GM19238 (cell line): Measurements from ENCODE around the gene CACNB2.
"Not testable (repeated sequence)": the region's sequence is repeated elsewhere in the genome, so short reads cannot be mapped to it uniquely, and the experiment has no call there.

Experiments
- DNase-seq: peaks from one replicate; pipeline ENCODE4 v3.0.0; 2011; ENCODE audit warnings: low spot score; ENCODE audit not compliant: insufficient read length

CACNB2 gene

DNA sequence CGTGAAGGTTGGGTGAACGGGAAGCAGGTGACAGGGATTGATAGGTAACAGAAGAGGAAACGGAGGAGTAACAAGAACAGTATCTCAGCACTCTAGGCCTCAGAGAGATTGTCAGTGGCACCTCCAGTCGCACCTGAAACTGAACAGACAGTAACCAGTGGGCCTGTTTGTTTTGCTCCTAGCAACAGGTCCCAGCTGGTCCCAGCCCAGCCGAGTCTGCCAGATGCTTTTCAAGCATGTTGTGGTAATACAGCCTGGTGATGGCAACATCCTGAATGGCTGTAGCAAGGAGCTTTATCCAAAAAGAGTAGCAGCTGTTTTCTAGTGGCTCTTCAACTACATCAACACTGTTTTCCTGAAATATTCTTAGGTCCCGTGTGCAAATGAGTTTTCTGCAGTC lies 4.7 kb downstream of the CACNB2 start:
- no peak for DNase-seq

DNA sequence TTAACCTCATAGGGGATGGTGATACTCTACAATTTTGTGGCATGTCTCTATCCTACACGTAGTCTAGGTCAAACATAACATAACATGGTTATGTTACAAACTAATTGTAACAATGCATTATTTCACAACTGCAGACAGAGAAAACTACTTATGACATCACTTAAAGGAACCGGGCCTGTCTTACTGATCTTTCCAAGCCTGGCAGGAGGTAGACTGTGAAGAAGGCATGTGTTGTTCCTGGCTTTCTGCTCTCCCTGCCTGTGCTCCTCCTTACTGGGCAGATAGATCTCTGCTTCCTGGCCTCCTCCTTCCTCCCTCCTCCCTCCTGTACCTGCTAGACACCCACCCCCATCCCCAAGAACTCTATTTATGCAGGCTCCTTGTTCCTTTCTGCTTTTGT lies 5.4 kb downstream of the CACNB2 start:
- no peak for DNase-seq

GRCh38 chr10:18149196-18149800 lies 9.1 kb downstream of the CACNB2 start:
- no peak for DNase-seq

DNA sequence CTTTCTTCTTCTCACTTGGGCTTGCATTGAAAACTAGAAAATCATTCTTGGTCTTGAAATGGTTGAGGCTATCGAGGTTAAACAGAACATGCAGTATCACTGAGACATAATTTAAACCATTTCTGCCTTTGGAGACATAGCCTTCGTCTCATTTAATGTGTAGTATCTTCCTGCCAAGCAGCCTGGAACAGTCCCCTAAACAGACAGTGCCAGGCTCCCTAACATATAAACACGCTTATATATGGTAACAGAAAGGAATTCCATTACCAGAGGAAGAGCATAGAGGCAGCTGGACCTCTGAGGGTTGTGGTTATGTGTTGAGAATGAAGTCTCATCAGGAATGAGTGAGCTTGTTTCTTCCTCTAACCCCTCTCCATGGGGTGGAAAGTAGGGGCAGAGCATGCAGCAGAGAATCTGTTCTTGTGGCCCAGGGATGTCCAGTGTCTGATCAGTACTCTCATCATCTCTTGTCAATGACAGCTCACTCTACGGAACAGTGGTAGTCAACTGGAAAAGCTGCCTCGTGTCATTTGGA lies 11.2 kb downstream of the CACNB2 start:
- DNase-seq = no peak

DNA sequence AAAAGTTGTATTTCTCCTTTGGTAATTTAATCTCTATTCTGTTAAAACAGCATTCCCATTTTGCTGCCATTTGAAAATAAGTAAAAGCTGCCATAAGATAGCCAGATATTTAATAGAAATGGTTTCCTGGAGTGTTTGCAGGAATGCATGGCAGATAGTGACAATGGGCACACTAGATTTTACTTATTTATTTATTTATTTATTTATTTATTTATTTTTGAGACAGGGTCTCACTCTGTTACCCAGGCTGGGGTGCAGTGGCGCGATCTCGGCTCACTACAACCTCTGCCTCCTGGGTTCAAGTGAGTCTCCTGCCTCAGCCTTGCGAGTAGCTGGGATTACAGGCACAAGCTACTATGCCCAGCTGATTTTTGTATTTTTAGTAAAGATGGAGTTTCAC lies 13.2 kb downstream of the CACNB2 start:
- not testable (repeated sequence) for DNase-seq

- DNase-seq = no peak
Measured at GRCh38 chr10:18155321-18155720, 15.1 kb downstream of the CACNB2 start.

DNA sequence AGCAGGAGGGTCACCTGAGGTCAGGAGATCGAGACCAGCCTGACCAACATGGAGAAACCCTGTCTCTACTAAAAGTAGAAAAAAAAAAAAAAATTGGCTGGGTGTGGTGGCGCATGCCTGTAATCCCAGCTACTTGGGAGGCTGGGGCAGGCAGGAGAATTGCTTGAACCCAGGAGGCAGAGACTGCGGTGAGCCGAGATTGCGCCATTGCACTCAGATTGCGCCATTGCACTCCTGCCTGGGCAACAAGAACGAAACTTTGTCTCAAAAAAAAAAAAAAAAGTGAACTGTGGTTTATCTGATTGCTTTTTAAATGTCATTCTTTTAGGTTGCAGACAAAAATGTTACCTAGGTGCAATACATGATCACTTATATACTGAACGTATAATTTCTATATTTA lies 16.6 kb downstream of the CACNB2 start:
- DNase-seq = not testable (repeated sequence)

GRCh38 chr10:18157881-18158280 lies 17.7 kb downstream of the CACNB2 start:
- DNase-seq = no peak

DNA sequence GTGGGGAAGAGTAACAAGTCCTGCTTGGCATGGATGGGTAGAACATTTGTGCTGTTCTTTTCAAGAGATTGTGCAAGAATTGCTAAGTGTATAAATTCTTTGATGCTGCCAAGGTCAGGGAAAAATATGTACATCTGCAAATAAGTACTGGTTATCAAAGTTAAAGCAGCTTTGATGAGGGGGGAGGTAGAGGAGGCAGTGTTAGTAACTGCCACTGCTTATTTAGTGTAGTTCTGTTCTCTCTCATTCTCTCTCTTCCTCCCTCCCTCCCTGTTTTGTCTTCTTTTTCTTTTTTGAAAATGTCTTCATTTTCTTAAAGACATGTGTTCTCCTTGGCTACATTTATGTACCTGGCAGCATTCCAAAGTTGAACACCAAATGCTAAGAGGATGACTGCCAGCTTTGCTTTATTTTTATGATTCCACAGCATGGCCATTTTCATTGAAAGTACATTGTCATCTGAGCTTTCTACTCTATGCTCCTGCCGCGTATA lies 18.6 kb downstream of the CACNB2 start:
- no peak for DNase-seq

DNA sequence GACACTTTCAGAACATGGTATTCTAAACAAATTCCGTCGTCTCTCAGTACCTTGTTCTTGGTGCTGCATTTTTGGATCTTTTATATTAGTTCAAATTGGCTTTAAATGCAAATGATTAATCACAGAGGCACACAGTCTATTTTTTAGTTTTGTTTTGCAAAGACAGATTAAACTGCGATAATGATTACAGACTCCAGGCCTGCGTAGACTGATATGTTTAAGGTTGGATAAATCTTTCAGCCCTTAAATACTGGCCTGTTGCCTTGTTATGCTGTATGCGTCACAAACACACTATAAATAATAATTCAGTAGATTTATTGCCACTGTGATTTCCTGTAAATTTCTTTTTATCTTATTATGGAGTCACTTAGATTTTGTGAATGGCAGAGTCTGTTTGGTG lies 19.3 kb downstream of the CACNB2 start:
- DNase-seq = no peak

DNA sequence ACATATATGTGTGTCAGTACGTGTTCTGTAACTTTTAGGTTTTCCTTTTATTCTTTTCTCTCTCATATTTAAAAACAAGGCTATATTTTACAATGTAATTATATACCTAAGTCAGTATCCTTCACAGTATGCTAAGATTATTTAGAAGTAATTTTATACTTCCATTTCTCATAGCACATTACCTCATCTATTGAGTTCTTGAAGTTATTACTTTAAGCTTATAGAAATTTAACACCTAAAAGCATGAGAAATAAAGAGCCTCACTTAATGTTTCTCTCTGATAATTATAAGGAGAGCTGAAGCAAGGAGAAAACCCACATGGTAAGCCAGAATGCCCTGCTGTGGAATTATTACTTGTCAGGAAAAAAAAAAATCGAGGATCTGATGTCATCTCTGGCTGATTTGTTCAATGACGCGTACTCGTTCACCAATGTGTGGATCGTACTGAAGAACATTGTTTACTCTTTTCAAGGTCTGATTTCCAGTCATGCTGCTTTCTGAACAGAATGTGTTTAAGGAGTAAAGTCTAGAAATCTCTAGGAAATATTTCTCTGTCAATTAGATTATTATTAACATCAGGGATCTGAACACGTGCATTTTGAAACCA lies 21.9 kb downstream of the CACNB2 start:
- no peak for DNase-seq

DNA sequence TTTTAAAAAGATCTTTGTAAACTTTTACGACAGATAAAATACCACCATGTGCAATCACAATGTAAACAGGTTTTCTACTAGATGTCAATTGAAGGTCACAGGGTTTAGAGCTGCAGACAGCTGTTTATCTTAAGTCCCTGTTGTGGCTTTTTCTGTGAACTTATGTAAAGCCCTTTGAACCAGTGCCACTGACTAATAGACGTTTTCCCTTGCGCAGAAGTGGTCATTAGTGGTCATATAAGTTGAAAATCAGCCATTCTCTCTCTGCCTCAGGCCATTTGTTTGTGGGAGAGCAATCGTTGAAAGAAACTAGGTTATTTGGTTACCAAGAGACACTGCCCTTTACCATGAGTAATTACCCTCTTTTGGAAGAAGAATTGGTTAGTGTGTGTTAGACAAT lies 23.9 kb downstream of the CACNB2 start:
- no peak for DNase-seq

DNA sequence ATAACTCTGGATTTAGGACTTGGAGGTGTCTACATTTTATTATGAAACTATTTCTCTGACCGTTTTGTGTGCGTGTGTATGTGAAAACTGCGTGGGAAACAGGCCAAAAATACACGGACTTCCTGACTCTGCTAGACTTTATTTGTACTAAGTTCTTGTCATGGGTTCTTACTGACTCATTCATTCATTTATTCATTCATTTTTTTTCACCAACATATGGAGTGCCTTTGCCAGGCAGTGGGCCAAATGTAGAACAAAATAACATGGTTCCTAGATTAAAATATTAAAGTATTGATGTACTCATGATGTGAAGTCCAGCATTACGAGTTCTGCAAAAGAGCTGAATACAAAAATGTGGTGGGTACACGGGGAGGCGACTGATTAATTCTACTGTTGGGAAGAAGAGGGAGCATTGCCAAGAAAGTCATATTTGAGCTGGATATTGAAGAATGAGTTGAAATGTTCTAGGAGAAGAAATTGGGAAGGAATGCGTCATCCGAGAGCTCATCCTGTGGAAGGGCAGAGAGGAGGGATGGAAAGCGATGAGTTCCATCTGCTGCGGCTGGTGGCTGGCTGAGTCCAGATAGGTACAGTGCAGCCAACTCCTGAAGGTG lies 24.6 kb downstream of the CACNB2 start:
- no peak for DNase-seq

DNA sequence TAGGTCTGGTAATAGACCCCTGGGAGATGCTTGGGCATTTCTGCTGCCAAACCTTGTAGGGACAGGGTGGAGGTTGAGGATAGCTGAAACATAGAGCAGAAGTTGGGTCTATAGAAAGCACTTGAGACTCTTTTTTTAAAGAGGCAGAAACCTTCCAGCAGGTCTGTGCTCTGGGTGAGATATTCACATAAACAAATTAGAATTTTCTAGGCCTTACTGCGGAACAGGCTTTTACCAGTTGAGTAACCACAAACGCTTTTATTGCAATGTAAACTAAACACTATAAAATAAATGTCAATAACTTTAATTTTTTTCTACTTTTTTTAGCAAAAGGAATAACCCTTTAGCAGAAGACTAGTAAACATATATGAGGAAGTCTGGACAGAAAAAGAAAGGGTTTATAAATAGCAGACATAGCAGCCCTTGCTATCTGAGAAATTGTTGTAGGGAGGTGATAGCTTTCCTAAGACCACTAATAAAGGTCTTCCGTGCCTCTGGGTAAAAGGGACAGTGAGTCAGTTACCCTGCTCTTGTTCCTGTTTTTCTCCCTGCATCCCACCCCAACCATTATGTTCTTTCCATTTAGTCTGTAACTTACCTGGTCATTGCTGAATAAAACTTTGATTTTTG lies 38.7 kb downstream of the CACNB2 start:
- no peak for DNase-seq

DNA sequence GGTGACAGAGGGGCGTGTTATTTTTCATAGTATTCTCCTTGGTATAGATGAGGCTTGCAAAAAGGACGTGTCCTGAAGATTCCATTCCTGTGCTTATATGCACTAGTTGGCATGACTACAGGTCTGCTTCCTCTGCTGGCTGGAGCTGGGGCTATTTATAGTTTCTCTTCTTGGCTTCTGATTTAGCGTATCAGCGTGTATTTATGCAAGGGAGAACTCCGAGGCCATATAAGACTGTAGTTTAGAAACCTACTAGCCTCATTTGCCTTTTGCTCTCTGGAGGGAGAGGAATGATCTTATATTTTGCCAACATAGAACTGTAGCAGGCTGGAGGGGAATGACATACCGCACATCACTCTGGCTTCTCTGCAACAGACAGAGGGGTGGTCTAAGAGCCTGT lies 39.7 kb downstream of the CACNB2 start:
- DNase-seq = no peak

- DNase-seq = not testable (repeated sequence)
Measured at GRCh38 chr10:18181382-18181781, 41.2 kb downstream of the CACNB2 start.

DNA sequence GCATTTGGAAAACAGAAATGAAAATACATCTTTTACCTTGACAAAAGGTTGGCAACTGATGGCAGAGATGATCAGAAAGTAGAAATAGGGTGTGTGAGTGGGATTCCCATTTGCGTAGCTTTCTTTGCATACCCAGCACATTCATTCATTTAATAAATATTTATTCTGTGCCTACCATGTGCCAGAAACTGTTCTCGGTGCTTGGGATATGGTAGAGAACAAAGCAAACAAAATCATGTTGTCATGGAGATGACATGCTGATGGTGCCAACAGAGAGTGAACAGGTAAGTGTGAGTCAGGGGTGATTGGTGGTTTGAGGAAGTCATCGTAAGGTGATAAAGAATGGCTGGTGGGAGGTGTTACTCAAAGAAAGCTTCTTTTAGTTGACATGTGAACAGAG lies 45.4 kb downstream of the CACNB2 start:
- DNase-seq = no peak

DNA sequence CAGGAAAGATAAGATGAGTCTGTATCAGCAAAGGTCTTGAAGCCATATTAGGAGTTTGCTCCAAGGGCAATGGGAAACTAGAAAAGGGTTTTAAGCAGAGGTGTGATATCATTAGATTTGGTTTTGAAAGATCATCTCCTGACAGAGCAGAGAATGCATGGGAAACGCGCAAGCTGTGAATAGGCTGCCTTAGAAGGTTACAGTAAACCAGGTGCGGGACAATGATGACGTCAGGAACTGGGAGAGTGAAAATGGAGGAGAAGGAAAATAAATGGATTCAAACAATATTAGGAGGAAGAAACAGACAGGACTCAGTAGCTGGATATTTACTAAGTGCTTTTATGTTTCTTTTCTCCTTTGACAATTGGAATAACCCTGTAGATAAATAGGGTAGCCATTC lies 50.6 kb downstream of the CACNB2 start:
- no peak for DNase-seq

GRCh38 chr10:18194634-18195033 lies 54.4 kb downstream of the CACNB2 start:
- no peak for DNase-seq

DNA sequence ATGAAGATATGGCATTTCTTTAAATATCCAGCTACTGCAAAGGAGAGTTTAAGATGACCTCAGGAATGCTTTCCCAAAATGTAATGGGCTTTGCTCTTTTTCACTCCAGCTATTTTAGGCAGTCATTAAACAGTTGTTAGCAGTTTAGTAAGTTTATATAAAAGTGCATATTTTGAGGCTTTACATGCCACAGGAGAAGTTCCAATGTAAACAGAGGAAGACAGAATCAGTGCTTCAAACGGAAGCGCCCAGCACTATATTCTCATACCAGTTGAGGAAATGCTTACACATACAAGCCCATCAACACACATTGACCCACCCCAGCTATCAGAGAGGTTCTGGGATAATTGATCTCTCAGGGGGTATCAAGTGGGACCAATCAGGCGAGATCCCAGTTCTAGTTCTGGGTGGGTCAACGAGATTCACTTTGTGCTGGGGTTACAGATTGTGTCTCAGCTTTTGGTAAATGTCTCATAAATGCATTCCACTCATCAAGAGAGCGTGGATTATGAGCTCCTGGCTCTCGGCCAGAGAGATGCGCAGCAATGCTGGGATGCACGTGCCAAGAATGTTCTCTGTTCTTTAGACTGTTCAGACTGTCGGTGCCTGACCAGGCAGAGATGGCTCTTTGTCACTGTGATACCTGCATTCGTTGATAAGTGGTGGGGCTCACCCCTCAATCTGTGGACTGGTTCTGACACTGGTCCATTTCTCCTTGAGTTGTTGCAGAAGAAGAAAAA lies 55.0 kb downstream of the CACNB2 start:
- no peak for DNase-seq

DNA sequence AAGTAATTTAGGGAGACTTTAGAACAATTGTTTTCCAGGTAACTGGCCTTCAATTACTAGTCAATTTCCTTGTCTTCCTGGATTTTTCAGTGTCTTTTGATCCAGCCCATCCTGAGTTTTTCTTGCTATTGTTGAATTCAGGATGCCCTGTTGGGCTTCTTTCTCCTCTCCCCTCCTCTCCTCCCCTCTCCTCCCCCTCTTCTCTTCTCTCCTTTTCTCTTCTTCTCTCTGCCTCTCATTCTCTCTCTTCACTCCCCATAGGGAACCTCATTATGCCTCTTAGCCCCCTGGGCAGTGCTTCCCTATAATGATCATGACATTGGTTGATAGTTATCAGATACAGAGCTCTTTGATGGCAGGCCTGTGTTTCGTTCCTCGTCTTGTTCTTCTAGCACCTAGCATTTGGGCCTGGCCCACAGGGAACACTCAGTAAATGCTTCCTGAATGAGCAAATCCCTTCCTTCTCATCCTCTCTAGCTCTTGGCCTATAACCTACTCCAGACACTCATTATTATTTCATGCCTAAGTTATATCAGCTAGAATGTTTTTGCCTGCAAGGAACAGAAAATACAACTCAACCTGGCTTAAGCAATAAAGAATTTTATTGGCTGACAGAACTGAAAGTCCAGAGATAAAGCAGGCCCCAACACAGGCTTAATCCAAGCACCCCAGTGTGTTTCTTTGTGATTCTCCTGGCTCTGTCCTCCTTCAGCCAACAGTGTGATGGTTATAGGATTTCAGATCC lies 56.8 kb downstream of the CACNB2 start:
- DNase-seq = no peak
